ENCODE measurements around the gene KAZN. TPM values are rescaled to one million over a fixed set of nuclear protein-coding genes. Genes with fewer than 3 reads are reported as not detected.
"Not testable (repeated sequence)": the region's sequence is repeated elsewhere in the genome, so short reads cannot be mapped to it uniquely, and the experiment has no call there.

The KAZN gene
- total and polyA plus RNA-seq, 2 donors (not counting 1 experiment from before 2014, with no cell fraction given): 3.4 to 5.0 TPM

DNA sequence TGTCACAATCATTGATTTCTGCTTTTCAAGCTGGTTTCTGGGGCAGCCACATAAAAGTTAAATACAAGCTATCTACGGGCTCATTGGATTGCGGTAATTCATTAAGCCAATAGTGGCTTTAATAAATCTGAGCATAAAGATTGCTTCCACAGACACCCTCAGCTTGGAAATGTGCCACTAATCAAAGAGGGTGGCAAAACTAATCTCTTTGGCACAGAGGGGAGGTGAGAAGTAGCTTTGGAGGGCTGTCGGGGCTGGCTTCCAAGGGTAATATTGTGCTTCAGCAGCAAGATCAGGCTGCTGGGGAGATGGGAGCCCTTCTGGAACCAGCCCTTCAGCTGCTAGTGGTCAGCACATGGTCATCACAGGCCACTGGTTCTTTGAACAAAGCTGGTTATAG is 21.2 kb upstream of the KAZN start:
- TF ChIP-seq CTCF (conservative IDR thresholded peaks at IDR 0.05 in 1 of 2, IDR thresholded peaks at IDR 0.05 in 1 of 2; ENCODE audit: low read depth in 1 of 2, low read length in 2 of 2) (no peak), EZH2 (IDR thresholded peaks at IDR 0.05; ENCODE audit: low read length, missing control alignments) (no peak)
- no peak overlapping the region for H3K4me3 ChIP-seq (replicated peaks in 1 of 4; ENCODE audit: control extremely low read depth in 1 of 4, insufficient read depth in 1 of 4, low read depth in 3 of 4, low read length in 4 of 4)
- no peak overlapping the region for H3K27ac ChIP-seq (ENCODE audit: insufficient read depth, low read length)
- H3K9me3 ChIP-seq (ENCODE audit: control insufficient read depth, insufficient read depth, low read depth, low read length): no peaks in the 10 kb centered on the region
- no peaks in the 10 kb centered on the region for H3K4me1 ChIP-seq (ENCODE audit: control insufficient read depth, extremely low read depth, insufficient read depth, low read length)
- H2AFZ ChIP-seq (ENCODE audit: low read length): no peak overlapping the region
- H3K4me2 ChIP-seq (ENCODE audit: extremely low read depth, insufficient read depth, low read length): no peak overlapping the region
- no peak overlapping the region for H3K9ac ChIP-seq (ENCODE audit: insufficient read depth, low read length)
- no peaks in the 10 kb centered on the region for H3K79me2 ChIP-seq (ENCODE audit: control insufficient read depth, insufficient read depth, low read length)
- no peaks in the 10 kb centered on the region for H4K20me1 ChIP-seq (ENCODE audit: control insufficient read depth, extremely low read depth, insufficient read depth, low read length)
- no peak for DNase-seq (ENCODE audit: low read depth in 2 of 2)
- no peaks in the 10 kb centered on the region for H3K27me3 ChIP-seq (ENCODE audit: control insufficient read depth, insufficient read depth, low read length)
- H3K36me3 ChIP-seq (ENCODE audit: control insufficient read depth, insufficient read depth, low read length): no peaks in the 10 kb centered on the region

- Histone ChIP-seq H2AFZ (ENCODE audit: low read length) (no peak overlapping the region), H3K27me3 (ENCODE audit: control insufficient read depth, insufficient read depth, low read length) (no peaks in the 10 kb centered on the region), H3K9ac (ENCODE audit: insufficient read depth, low read length) (no peak overlapping the region), H4K20me1 (ENCODE audit: control insufficient read depth, extremely low read depth, insufficient read depth, low read length) (no peaks in the 10 kb centered on the region), H3K9me3 (ENCODE audit: control insufficient read depth, insufficient read depth, low read depth, low read length) (no peaks in the 10 kb centered on the region), H3K4me3 (replicated peaks in 1 of 4; ENCODE audit: control extremely low read depth in 1 of 4, insufficient read depth in 1 of 4, low read depth in 3 of 4, low read length in 4 of 4) (no peak overlapping the region), H3K4me1 (ENCODE audit: control insufficient read depth, extremely low read depth, insufficient read depth, low read length) (no peaks in the 10 kb centered on the region), H3K27ac (ENCODE audit: insufficient read depth, low read length) (no peak overlapping the region), H3K79me2 (ENCODE audit: control insufficient read depth, insufficient read depth, low read length) (no peaks in the 10 kb centered on the region), H3K36me3 (ENCODE audit: control insufficient read depth, insufficient read depth, low read length) (no peaks in the 10 kb centered on the region), H3K4me2 (ENCODE audit: extremely low read depth, insufficient read depth, low read length) (no peak overlapping the region)
- TF ChIP-seq CTCF (conservative IDR thresholded peaks at IDR 0.05 in 1 of 2, IDR thresholded peaks at IDR 0.05 in 1 of 2; ENCODE audit: low read depth in 1 of 2, low read length in 2 of 2) (no peak), EZH2 (IDR thresholded peaks at IDR 0.05; ENCODE audit: low read length, missing control alignments) (no peak)
- peak; percentile 18 to 41 for DNase-seq (ENCODE audit: low read depth in 2 of 2)
Measured at GRCh38 chr1:14578156-14578555, 20.3 kb upstream of the KAZN start.

- not testable (repeated sequence) for H3K36me3 ChIP-seq (ENCODE audit: control insufficient read depth, insufficient read depth, low read length); H3K27ac ChIP-seq (ENCODE audit: insufficient read depth, low read length); H3K4me3 ChIP-seq (replicated peaks in 1 of 4; ENCODE audit: control extremely low read depth in 1 of 4, insufficient read depth in 1 of 4, low read depth in 3 of 4, low read length in 4 of 4); H3K4me1 ChIP-seq (ENCODE audit: control insufficient read depth, extremely low read depth, insufficient read depth, low read length); H4K20me1 ChIP-seq (ENCODE audit: control insufficient read depth, extremely low read depth, insufficient read depth, low read length); H3K4me2 ChIP-seq (ENCODE audit: extremely low read depth, insufficient read depth, low read length); H2AFZ ChIP-seq (ENCODE audit: low read length); H3K79me2 ChIP-seq (ENCODE audit: control insufficient read depth, insufficient read depth, low read length); H3K9ac ChIP-seq (ENCODE audit: insufficient read depth, low read length); H3K9me3 ChIP-seq (ENCODE audit: control insufficient read depth, insufficient read depth, low read depth, low read length); H3K27me3 ChIP-seq (ENCODE audit: control insufficient read depth, insufficient read depth, low read length); DNase-seq (ENCODE audit: low read depth in 2 of 2)
Measured at GRCh38 chr1:14580295-14580694, 18.2 kb upstream of the KAZN start.

Measured in fibroblast of lung (primary cell).